Measurements from ENCODE around the gene NCAPH2.

NCAPH2 gene

DNA sequence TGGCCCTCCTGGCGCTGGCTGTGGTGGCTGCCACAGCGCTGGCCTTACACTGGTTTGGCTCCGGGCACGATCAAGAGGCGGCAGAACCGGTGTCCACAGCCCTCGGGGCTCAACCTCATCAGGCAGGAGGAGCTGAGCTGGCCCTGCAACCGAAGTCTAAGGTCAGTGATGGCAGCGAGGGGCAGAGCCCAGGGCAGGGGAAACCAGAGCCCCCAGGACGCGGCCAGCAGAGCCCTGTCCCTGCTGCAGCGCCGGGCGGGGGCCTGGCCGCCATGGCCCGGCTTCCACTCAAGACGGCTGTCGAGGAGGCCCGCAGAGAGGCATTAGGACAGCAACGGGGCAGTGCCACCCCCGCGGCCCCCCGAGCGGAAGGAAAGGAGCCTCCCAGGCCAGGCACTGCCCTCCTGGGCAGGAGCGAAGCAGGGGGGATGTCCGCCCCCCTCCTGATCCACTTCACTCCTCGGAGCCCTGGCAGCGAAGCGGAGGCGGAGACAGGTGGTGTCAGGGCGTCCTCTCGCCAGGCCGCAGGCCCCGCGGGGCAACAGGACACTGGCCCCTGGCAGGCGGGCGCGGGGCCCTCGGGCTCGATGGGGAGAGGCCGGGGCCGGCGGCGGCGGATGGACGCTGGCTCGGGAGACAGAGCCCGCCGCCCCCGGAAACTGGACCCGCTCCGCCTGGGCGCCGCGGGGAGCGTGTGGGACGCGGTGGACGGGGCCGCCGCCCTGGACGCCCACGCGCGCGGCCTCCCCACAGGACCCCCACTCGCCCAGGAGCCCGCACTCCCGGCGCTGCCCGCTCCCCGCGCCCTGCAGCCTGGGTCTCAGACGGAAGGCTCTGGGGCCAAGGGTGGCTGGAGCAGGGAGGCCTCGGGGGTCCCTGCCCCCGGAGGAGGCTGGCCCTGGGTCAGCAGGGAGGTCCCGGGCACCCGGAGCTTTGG is 38.6 kb downstream of the NCAPH2 start:
- Histone ChIP-seq H3K4me3 (ENCODE audit: low read depth, low read length) (no peak overlapping the region), H3K9me3 (ENCODE audit: control insufficient read depth, insufficient read depth, low read depth, low read length) (no peaks in the 10 kb centered on the region), H3K27ac (ENCODE audit: extremely low read depth, low read depth, low read length) (no peak overlapping the region), H3K36me3 (ENCODE audit: control insufficient read depth in 2 of 2, insufficient read depth in 1 of 2, low read length in 2 of 2) (no peaks in the 10 kb centered on the region), H3K4me1 (ENCODE audit: control insufficient read depth, insufficient read depth, low read length) (no peaks in the 10 kb centered on the region)
- POLR2A ChIA-PET = interaction anchor here (0.5 to 1.8 kb wide), 4 partner anchors 16 to 100 kb away, joined by 3 to 8 read pairs (median 4); partner anchors contain the start of genes CPT1B, SCO2 and SYCE3
- TF ChIP-seq, protein P1, sequence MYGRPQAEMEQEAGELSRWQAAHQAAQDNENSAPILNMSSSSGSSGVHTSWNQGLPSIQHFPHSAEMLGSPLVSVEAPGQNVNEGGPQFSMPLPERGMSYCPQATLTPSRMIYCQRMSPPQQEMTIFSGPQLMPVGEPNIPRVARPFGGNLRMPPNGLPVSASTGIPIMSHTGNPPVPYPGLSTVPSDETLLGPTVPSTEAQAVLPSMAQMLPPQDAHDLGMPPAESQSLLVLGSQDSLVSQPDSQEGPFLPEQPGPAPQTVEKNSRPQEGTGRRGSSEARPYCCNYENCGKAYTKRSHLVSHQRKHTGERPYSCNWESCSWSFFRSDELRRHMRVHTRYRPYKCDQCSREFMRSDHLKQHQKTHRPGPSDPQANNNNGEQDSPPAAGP (tag by site-specific recombination; IDR thresholded peaks at IDR 0.05) = no peak
- TF ChIP-seq, protein P2, sequence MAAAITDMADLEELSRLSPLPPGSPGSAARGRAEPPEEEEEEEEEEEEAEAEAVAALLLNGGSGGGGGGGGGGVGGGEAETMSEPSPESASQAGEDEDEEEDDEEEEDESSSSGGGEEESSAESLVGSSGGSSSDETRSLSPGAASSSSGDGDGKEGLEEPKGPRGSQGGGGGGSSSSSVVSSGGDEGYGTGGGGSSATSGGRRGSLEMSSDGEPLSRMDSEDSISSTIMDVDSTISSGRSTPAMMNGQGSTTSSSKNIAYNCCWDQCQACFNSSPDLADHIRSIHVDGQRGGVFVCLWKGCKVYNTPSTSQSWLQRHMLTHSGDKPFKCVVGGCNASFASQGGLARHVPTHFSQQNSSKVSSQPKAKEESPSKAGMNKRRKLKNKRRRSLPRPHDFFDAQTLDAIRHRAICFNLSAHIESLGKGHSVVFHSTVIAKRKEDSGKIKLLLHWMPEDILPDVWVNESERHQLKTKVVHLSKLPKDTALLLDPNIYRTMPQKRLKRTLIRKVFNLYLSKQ (tag by site-specific recombination; IDR thresholded peaks at IDR 0.05; ENCODE audit: borderline replicate concordance) = no peak
- TF ChIP-seq, protein P3, sequence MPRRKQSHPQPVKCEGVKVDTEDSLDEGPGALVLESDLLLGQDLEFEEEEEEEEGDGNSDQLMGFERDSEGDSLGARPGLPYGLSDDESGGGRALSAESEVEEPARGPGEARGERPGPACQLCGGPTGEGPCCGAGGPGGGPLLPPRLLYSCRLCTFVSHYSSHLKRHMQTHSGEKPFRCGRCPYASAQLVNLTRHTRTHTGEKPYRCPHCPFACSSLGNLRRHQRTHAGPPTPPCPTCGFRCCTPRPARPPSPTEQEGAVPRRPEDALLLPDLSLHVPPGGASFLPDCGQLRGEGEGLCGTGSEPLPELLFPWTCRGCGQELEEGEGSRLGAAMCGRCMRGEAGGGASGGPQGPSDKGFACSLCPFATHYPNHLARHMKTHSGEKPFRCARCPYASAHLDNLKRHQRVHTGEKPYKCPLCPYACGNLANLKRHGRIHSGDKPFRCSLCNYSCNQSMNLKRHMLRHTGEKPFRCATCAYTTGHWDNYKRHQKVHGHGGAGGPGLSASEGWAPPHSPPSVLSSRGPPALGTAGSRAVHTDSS (tag by site-specific recombination; IDR thresholded peaks at IDR 0.05) = no peak
- no peak for TF ChIP-seq GLI2 (tag by site-specific recombination; IDR thresholded peaks at IDR 0.05; ENCODE audit: borderline replicate concordance, low read depth)
- CTCF ChIA-PET = interaction anchor here (0.6 to 1.8 kb wide), 2 partner anchors 16 to 61 kb away, joined by 3 to 7 read pairs; partner anchors contain the start of gene SYCE3

DNA sequence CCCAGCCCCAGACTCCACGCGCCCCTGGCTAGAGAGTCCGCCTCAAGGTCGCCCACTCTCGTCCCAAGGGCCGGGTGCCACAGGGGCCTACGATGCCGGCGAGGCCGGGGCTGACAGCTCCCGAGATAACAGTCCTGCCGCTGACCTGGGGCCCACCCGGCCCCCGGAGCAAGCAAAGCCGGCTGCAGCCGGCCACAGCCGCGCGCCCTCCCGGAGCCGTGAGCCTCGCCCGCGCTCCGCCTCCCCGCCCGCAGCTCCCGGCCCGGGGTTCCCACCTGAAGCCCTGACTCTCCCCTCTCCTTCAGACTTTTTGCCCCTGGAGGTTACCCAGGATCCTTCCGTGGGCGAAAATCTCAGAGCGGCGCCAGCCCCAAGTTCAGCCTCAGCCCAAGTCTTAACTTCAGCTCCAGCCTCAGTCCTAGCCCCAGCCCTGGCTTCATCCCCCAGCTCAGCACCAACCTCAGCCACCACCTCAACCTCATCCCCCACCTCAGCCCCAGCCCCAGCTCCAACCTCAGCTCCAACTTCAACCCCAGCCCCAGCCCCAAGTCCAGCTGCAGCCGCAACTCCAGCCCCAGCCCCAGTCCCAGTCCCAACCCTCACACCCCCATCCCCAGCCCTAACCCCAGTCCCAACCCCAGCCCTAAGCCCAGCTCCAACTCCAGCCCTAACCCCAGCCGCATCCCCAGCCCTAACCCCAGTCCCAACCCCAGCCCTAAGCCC is 39.4 kb downstream of the NCAPH2 start:
- TF ChIP-seq ZNF548 (tag by site-specific recombination; IDR thresholded peaks at IDR 0.05) (no peak), ZNF558 (tag by site-specific recombination; IDR thresholded peaks at IDR 0.05) (no peak), ZBTB21 (tag by site-specific recombination; IDR thresholded peaks at IDR 0.05) (no peak), GLIS2 (tag by site-specific recombination; IDR thresholded peaks at IDR 0.05) (no peak), ZNF658 (tag by site-specific recombination; IDR thresholded peaks at IDR 0.05) (no peak), ZNF423 (tag by site-specific recombination; IDR thresholded peaks at IDR 0.05) (no peak), ZXDB (tag by site-specific recombination; IDR thresholded peaks at IDR 0.05) (no peak), ZNF670 (tag by site-specific recombination; IDR thresholded peaks at IDR 0.05; ENCODE audit: low read depth) (no peak), ZNF747 (tag by site-specific recombination; IDR thresholded peaks at IDR 0.05) (no peak), ZNF311 (tag by site-specific recombination; IDR thresholded peaks at IDR 0.05; ENCODE audit: borderline replicate concordance) (no peak), ZNF19 (tag by site-specific recombination; IDR thresholded peaks at IDR 0.05; ENCODE audit: low read depth) (no peak)
- TF ChIP-seq, protein P4, sequence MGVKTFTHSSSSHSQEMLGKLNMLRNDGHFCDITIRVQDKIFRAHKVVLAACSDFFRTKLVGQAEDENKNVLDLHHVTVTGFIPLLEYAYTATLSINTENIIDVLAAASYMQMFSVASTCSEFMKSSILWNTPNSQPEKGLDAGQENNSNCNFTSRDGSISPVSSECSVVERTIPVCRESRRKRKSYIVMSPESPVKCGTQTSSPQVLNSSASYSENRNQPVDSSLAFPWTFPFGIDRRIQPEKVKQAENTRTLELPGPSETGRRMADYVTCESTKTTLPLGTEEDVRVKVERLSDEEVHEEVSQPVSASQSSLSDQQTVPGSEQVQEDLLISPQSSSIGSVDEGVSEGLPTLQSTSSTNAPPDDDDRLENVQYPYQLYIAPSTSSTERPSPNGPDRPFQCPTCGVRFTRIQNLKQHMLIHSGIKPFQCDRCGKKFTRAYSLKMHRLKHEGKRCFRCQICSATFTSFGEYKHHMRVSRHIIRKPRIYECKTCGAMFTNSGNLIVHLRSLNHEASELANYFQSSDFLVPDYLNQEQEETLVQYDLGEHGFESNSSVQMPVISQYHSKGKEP (tag by site-specific recombination; IDR thresholded peaks at IDR 0.05) = no peak
- Histone ChIP-seq H3K27ac (ENCODE audit: extremely low read depth, low read depth, low read length) (no peak overlapping the region), H3K4me3 (ENCODE audit: low read depth, low read length) (no peak overlapping the region), H3K4me1 (ENCODE audit: control insufficient read depth, insufficient read depth, low read length) (no peaks in the 10 kb centered on the region), H3K36me3 (ENCODE audit: control insufficient read depth in 2 of 2, insufficient read depth in 1 of 2, low read length in 2 of 2) (no peaks in the 10 kb centered on the region), H3K9me3 (ENCODE audit: control insufficient read depth, insufficient read depth, low read depth, low read length) (no peaks in the 10 kb centered on the region)
- POLR2A ChIA-PET = interaction anchor here (0.5 to 1.1 kb wide), 6 partner anchors 15 to 782 kb away, joined by 3 to 5 read pairs (median 4); partner anchors contain the start of genes CPT1B and SYCE3
- CTCF ChIA-PET = interaction anchor here (1.8 kb wide), 1 partner anchor 15 kb away, joined by 7 read pairs; the partner anchor contains the start of gene SYCE3
